GM18907 (cell line): ENCODE measurements around the gene SNHG17.
"Not testable (repeated sequence)": the region's sequence is repeated elsewhere in the genome, so short reads cannot be mapped to it uniquely, and the experiment has no call there.

Experiments used
- ATAC-seq: cut with Tn5 transposase; IDR thresholded peaks from one replicate; pipeline ENCODE4 v1.9.1; 2021; ENCODE audit warnings: mild to moderate bottlenecking, moderate library complexity; ENCODE audit not compliant: unreplicated experiment

SNHG17 gene

DNA sequence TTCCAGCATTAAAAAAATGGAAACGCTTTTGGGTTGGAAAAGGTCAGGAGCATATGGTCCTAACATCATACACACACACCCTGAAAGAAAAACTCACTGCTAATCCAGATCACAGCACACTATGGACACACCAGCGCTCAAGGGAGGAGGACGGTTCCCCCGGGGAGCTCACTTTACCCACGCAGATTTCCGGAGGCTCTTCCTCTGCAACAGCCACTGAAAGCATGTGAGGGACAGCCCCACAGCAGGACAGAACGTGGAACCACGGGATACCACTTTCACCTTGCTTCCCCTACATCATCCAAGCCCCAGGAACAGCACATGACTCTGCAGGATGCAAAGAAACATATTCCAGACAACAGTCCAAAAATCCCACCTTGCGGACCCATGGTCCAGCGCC, 13.2 kb downstream of the SNHG17 start:
- no peak for ATAC-seq

DNA sequence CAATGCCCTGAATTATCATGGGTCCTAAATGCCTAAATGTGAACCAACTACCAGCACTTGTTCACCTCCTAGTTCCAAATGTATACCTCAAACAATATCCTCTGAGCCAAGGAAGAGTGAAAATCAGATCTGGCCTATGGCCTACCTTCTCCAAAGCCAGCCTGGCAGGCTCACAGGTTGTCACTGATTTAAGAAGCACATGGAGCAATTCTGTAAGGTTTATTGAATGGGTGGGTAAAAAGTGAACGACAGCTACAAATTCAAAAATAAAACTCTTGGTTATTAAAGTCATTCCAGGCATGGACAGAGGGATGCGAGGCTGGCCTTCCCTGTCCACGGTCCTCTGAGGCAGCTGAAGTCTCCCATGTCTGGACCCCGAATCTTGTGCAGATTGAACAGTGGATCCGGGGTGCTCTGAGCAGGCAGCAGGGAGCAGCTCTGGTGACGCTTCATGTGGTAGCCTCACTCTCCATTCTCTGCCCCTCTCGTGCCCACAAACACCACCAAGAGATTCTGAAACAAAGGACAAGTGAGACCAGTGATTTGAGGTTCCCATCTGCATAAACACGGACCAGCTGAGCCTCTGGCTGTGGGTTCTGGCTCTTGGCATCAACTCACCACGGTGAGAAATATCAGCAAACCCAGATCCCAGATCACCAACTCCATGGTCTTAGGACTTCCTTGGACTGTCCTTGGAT, 14.6 kb downstream of the SNHG17 start:
- ATAC-seq = no peak

DNA sequence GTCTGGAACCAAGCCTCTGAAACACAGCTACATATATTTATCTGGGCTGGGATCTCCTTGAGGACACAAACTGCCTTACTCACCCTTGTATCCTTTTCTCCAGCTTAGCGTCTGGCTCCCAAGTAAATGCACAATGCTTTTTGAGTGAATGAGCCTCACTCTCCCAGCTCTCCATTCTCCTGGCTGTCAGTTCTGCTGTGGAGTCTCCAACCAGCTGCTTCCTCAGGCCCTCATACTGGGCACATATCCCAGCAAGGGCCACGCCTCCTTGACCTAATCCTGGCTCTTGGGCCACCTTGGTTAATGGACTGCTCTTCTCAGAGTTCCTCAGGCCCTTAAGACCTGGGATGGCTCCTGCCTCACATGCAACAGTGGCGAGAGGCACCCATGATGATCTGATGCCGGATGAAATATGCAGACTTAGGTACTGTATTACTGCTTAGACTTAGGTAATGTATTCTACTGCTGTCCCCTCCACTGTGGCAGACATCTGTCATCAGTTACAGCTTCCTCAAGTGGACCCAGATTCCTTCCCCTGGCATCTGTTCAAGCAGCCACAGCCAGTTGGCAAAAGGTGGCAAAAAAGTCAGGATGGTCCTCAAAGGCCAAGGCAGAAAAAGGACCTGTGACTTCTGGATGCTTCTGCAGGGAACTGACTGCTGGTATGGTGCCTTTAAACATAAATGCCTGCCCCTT, 16.5 kb downstream of the SNHG17 start:
- no peak for ATAC-seq

DNA sequence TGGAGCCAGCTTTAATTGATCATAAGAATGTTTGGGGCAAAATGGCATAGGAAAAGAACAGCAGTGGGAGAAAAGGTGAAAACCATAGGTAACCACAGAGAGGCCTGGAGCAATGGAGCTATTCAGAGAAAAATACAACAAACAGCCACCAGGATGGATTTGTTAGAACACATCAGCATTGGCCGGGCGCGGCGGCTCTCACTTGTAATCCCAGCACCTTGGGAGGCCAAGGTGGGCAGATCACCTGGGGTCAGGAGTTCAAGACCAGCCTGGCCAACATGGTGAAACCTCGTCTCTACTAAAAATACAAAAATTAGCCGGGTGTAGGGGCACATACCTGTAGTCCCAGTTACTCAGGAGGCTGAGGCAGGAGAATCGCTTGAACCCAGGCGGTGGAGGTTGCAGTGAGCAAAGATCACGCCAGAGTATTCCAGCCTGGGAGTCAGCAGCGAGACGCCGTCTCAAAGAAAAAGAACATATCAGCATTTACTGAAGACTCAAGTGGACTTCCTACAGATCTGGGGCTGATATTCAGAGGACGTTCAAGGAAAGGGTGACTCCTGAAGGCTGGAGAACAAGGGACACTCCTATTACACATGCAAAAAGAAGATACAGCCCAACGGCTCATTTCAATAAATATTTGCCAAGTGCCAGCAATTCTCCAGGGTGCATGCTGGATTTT, 20.2 kb downstream of the SNHG17 start:
- no peak for ATAC-seq

DNA sequence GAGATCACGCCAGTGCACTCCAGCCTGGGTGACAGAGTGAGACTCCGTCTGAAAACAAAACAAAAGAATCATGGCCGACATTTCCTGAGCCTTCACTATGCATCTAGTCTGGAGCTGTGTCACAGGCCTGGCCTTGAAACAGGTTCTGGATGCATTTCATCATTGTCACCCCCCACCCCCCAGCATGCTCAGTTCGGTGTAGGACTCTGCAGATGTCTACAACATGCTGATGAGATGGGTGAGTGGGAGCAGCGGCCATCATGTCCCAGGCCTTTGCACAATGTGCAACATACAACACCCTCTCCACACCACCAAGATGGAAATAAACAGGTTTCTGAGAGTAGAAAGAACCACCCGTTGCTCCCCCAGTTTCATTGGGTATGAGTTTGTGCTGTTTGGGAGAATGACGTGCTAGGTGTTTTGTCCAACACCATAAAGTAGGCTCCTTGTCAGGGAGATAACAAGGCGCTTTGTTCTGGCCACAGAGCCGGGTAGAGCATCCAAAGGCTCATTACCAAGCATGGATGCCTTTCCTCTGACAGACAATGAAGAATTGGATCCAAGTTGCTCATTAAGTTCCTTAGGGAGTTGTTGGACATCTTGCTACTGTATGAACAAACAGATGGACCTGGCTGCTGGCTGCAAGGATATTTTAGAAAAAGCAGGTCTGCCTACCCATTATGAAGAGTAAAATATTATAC, 22.1 kb downstream of the SNHG17 start:
- ATAC-seq = no peak

DNA sequence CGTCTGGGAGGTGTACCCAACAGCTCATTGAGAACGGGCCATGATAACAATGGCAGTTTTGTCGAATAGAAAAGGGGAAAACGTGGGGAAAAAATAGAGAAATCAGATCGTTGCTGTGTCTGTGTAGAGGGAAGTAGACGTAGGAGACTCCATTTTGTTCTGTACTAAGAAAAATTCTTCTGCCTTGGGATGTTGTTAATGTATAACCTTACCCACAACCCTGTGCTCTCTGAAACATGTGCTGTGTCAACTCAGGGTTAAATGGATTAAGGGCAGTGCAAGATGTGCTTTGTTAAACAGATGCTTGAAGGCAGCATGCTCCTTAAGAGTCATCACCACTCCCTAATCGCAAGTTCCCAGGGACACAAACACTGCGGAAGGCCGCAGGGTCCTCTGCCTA, 27.3 kb downstream of the SNHG17 start:
- not testable (repeated sequence) for ATAC-seq

DNA sequence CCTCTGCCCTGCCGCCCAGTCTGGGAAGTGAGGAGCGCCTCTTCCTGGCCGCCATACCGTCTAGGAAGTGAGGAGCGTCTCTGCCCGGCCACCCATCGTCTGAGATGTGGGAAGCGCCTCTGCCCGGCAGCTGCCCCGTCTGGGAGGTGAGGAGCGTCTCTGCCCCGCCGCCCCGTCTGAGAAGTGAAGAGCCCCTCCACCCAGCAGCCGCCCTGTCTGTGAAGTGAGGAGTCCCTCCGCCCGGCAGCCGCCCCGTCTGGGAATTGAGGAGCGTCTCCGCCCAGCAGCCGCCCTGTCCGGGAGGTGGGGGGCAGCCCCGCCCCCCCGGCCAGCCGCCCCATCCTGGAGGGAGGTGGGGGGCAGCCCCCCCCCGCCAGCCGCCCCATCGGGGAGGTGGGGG, 27.8 kb downstream of the SNHG17 start:
- ATAC-seq = no peak

DNA sequence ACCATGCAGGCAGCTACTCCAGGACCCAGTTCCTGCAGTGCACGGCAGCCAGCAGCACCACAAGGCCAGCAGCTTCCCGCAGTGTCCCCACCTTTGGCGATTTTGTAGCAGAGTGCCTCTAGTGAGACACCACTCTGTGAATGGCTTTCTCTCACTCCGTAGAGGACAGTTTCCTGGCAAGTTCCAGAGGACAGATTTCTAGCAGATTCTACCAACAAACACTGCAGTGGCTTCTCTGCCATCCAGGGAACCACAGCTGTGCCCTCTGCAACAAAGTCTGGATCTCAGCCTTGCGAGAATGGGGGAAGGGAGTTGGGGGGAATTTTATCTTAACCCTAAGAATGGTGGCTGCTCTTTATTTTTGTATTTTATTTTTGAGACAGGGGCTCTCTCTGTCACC, 28.7 kb downstream of the SNHG17 start:
- no peak for ATAC-seq

DNA sequence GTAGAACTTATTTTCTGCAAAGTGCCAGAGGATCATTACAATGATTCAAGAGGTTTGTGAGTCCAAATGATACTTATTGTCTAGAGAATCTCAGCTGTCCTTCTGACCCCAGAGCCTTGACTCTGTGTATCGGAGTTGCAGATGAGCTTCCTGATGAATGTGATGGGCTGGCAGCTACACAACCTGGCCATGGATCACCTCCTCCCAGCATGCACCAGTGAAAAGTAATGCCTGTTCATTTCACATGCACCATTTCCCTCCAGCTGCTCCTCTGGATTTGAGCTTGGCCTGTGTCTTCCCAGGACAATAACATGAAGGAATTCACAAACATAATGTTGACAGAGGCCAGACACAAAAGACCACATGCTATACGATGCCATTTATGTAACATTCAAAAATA, 30.0 kb downstream of the SNHG17 start:
- no peak for ATAC-seq

DNA sequence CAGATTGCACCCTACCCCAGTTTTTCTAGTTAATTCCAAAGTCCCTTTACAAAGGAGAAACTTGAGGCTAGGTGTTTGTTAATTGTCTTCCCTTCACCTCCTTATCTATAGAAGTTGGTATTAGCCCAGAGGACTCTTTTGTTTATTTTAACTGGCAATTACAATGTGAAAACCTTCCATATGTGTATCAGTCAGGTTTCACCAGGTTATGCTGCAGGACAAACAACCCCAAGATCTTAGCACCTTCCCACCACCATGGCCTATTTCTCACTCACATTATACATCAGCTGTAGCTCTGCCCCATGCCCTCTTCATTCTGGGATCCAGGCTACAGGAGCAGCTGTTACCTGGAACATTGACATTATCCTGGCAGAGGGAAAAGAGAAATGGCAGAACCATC, 31.1 kb downstream of the SNHG17 start:
- ATAC-seq = no peak

DNA sequence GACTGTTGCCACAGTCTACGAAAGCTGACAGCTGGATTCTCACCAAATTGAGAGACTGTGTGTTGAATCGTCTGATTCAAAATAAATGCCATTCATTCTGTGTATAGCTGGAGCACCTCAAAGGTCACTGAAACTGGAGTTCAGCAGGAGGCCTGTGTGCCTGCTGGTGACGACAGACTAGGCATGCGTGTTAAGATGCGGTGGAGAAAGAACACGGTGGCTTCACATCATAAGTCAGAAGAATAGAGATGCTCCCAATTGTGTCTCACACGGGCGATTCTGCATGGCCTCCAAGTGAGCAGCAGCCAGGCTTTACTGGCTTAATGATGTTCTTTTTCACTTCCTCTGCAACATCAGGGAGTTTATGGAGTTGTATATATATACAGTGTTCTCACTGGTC, 32.3 kb downstream of the SNHG17 start:
- no peak for ATAC-seq

DNA sequence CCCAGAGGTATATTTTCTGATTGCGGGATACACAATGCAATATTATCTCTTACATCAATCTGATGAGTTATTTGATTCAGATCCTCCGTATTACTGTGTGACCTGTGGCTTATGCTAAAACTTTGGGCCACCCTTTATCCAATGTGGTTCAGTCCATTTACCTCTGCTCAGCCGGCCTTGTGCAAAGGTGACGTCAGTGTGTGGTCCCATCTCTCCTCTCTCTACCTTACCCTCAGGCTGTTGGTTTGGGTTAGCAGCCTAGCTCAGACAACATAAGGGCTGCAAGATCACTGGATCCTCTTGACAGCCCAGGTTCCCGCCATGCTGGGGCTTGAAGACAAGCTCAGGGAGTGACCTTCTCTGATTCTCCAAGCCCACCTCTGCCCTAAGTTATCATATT, 33.0 kb downstream of the SNHG17 start:
- ATAC-seq = no peak

DNA sequence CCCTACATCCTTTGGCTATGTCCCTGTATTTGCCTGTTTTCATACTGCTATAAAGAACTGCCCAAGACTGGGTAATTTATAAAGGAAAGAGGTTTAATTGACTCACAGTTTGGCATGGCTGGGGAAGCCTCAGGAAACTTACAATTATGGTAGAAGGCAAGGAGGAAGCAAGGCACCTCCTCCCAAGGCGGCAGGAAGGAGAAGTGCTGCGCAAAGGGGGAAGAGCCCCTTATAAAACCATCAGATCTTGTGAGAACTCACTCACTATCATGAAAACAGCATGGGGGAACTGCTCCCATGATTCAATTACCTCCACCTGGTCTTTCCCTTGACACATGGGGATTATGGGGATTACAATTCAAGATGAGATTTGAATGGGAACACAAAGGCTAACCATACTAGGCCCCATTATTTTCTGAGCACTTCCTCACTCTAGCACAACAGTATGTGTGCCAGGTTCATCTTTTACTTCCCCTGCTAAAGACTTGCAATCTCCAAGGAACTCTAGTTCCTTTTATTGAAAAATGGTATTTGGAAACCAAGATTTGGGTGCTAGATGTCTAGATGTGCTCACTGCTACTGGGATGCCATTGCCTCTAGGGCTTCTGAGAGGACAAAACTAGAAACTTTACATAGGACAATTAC, 39.3 kb downstream of the SNHG17 start:
- ATAC-seq = not testable (repeated sequence)

DNA sequence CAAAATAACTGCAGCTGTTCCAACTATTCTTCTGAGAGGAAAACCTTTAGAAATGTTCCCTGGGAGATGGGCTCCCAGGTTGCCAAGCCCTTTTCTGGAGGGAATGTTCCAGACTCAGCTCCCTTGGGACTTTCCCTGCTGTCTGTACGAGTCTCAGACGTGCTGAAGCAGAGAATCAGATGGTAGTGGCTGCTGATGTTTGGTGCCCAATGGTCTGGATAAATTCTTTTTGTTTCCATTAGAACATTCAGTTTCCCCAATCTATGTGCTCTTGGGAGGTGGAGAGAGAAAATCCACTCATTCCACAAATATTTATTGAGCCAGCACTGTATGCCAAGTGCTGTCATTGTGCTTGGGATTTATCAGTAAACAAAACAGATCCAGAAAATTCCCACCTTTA, 40.0 kb downstream of the SNHG17 start:
- no peak for ATAC-seq

DNA sequence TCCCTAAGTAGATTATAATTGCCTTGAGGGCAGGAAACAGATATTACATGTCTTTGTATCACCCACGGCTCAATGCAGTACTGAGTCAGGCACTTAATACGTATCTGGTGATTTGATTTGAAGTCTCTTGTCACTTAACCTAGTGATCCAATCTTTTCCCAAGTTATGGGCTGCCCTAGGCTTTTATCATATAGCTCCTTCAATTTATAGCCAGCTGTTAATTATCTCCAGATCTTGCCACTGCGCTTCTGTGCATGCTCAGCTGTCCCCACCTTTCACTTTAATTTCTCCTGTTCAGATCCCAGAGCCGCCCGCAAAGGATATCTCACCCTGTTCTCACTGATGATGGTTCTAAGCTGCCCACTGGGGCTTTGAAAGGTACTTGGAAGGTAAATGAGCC, 41.9 kb downstream of the SNHG17 start:
- ATAC-seq = no peak

DNA sequence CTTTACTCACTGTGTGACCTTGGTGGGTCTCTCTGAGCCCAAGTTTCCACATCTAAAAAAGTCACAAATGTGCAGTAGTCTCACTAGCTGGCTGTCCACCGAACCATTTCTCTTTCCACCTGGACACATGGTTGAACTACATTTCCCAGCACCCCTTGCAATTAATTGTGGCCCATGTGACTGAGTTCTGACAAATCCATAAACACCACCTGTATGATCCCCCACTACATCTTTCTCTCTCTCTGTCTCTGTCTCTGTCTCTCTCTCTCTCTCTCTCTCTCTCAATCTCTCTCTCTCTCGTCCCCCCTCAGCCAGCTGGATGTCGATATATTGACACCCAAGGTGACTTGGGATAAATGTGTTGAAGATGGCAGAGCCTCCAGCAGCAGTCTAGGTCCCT, 42.8 kb downstream of the SNHG17 start:
- no peak for ATAC-seq

DNA sequence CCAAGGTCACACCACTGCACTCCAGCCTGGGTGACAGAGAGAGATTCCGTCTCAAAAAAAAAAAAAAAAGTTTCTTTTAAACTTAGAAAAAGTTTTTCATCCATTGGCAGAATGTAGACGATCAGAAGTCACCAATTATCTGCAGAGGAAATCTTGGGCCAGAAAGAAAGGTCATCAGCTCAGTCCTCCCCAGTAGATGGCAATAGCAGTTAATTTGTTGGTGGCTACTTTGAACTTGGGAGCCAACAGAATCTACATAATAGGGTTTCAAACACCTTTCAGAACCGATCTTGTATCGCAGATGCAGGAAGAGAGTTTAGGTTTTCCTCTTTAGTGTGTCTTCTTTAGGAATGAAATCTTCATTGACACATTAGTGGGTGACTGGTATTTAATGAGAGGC, 47.2 kb downstream of the SNHG17 start:
- ATAC-seq = no peak

DNA sequence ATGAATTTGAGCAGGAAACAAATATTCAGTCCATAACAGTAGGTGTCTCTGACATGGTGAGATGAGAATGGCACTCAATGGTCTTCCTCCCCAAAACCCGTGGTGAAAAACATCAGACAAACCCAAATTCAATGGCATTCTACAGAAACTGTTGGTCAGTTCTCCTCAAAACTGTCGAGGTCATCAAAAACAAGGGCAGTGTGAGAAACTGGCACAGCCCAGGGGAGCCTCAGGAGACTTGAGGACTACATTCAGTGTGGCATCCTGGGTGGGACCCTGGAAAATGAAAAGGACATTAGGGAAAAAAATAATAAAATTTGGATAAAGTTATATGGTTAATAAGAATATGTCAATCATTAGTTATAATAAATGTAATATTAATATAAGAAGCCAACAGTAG, 48.3 kb downstream of the SNHG17 start:
- no peak for ATAC-seq

DNA sequence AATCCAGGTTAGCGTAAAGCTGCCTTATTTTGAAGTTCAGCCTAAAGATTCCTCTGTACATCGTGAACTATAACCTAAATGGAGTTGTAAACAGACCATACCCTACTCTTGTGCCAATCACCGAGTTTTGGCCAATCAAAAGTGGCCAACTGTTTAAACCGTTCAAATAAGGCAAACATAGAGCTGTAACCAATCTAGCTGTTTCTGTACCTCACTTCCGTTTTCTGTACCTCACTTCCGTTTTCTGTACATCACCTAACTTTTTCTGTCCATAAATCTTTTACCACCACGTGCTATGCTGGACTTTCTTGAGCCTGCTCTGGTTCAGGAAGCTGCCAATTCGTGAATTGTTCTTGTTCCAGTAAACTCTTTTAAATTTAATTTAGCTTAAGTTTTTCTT, 49.1 kb downstream of the SNHG17 start:
- no peak for ATAC-seq

DNA sequence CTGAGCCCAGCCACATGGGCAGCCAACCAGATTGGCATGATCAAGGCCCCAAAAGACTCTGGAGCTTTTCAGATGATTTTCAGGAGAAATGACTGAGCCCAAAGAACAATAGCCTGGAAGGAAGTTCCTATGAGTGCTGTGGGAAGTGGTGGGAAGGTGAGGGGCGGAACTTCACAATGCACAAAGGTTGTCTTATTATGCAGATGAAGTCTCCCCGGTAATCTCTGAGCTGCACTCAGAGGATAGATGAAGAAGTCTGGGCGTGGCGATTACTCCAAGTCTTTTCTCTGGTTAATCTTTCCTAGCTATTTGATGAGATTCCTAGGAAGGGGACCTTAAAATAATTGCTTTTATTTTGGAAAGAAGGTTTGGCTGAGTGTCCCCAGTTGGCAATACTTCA, 52.0 kb downstream of the SNHG17 start:
- ATAC-seq = no peak

DNA sequence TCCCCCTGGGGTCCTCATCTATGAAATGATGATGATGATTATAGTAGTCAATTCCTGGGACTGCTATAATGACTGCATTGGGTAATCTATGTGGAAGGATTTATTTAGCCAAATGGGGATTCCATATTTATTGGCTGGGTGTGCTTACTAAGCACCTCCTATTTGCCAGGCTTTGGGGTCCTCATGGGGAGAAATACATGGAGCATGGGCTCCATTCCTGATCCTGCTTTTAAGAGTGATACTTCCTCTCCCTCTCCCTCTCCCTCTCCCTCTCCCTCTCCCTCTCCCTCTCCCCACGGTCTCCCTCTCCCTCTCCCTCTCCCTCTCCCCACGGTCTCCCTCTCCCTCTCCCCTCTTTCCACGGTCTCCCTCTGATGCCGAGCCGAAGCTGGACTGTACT, 57.3 kb downstream of the SNHG17 start:
- not testable (repeated sequence) for ATAC-seq
